B cell (primary cell): Measurements from ENCODE around the gene CTCF. TPM values are rescaled to one million over a fixed set of nuclear protein-coding genes. Genes with fewer than 3 reads are reported as not detected.

Experiments used
- ATAC-seq: fragments of 200-7000 bp; cut with Tn5 transposase; one replicate; pipeline ENCODE4 v1.10.0; 2021; ENCODE audit warnings: low read depth, mild to moderate bottlenecking, moderate number of reproducible peaks, moderate library complexity
- CTCF ChIA-PET: fragments of 350-600 bp; sonication (Branson Sonifier 250); formaldehyde crosslinking; loops from one replicate; lab custom pipeline; 2021; ENCODE audit warnings: antibody characterized with exemption, inconsistent platforms; lab: Charles Lee
- POLR2A ChIA-PET: fragments of 350-600 bp; sonication (Branson Sonifier 250); formaldehyde crosslinking; loops from one replicate; lab custom pipeline; 2021; ENCODE audit warnings: antibody characterized with exemption; lab: Charles Lee
- DNase-seq: peaks from one replicate; pipeline ENCODE4 v3.0.0; 2013
- H2AFZ ChIP-seq: 2 replicates; pipeline ENCODE4 v1.6.1; 2012; ENCODE audit warnings: mild to moderate bottlenecking, low read depth, low read length; ENCODE audit not compliant: insufficient read depth, poor library complexity, severe bottlenecking
- H3K27ac ChIP-seq, 2 donors: 1 replicate in 1 of 2; 2 replicates in 1 of 2; pipeline ENCODE4 v1.5.1; 2012 to 2013; ENCODE audit warnings: low read length in 2 of 2, mild to moderate bottlenecking in 2 of 2, moderate library complexity in 1 of 2
- H3K27me3 ChIP-seq, 4 experiments: fragments of 200-600 bp in 1 of 4; sonication (generic) in 1 of 4; replicated peaks in 1 of 4; 1 replicate in 2 of 4; 2 replicates in 2 of 4; pipeline versions ENCODE4 v1.6.1 to v1.7.0; 2013 to 2016; ENCODE audit warnings: low read length in 3 of 4, mild to moderate bottlenecking in 2 of 4, mixed read lengths in 1 of 4, moderate library complexity in 1 of 4; ENCODE audit not compliant: insufficient read depth in 4 of 4, control insufficient read depth in 3 of 4; ENCODE audit errors: control extremely low read depth in 1 of 4
- H3K36me3 ChIP-seq, 2 experiments: replicated peaks in 1 of 2; 1 replicate in 1 of 2; 2 replicates in 1 of 2; pipeline versions ENCODE4 v1.6.1 to v1.7.1; 2013; ENCODE audit warnings: low read length in 1 of 2; ENCODE audit not compliant: insufficient read depth in 2 of 2, control insufficient read depth in 1 of 2; ENCODE audit errors: control extremely low read depth in 1 of 2, extremely low read depth in 1 of 2
- H3K4me1 ChIP-seq, 2 donors: fragments of 200-600 bp in 1 of 2; sonication (generic) in 1 of 2; 1 replicate in 1 of 2; 2 replicates in 1 of 2; pipeline versions ENCODE4 v1.5.1 to v1.6.1; 2013 to 2017; ENCODE audit warnings: low read length in 2 of 2; ENCODE audit not compliant: control insufficient read depth in 2 of 2, insufficient read depth in 2 of 2
- H3K4me2 ChIP-seq: replicated peaks from 2 replicates; pipeline ENCODE3; 2012; ENCODE audit warnings: mild to moderate bottlenecking, low read depth, low read length; ENCODE audit not compliant: poor library complexity, severe bottlenecking
- H3K4me3 ChIP-seq, 5 experiments: fragments of 200-600 bp in 1 of 5; sonication (generic) in 1 of 5; 1 replicate in 3 of 5; 2 replicates in 2 of 5; pipeline versions ENCODE4 v1.5.1 to v1.7.0; 2011 to 2016; ENCODE audit warnings: low read length in 4 of 5, mild to moderate bottlenecking in 4 of 5, low read depth in 2 of 5, control low read depth in 1 of 5, moderate library complexity in 1 of 5; ENCODE audit not compliant: insufficient read depth in 1 of 5; ENCODE audit errors: control extremely low read depth in 1 of 5, extremely low read depth in 1 of 5
- H3K79me2 ChIP-seq: fragments of 200-600 bp; sonication (generic); one replicate; pipeline ENCODE4 v1.6.0; 2016; ENCODE audit warnings: low read length; ENCODE audit not compliant: control insufficient read depth, insufficient read depth
- H3K9ac ChIP-seq: fragments of 200-600 bp; sonication (generic); 2 replicates; pipeline ENCODE4 v1.6.1; 2017; ENCODE audit warnings: mild to moderate bottlenecking, low read length, moderate library complexity
- H3K9me3 ChIP-seq, 3 donors: one replicate each; pipeline versions ENCODE4 v1.6.1 to v1.7.1; 2013; ENCODE audit warnings: low read length in 2 of 3; ENCODE audit not compliant: control insufficient read depth in 2 of 3, insufficient read depth in 1 of 3; ENCODE audit errors: control extremely low read depth in 1 of 3
- H4K20me1 ChIP-seq: 2 replicates; pipeline ENCODE4 v1.6.0; 2012; ENCODE audit warnings: mild to moderate bottlenecking, low read length; ENCODE audit not compliant: insufficient read depth, control insufficient read depth, poor library complexity, severe bottlenecking
- H3K27ac Mint-ChIP-seq: one replicate; pipeline ENCODE4 v1.8.0; 2021; ENCODE audit warnings: mixed read lengths
- H3K27me3 Mint-ChIP-seq: one replicate; pipeline ENCODE4 v1.8.0; 2021; ENCODE audit warnings: mixed read lengths
- H3K4me1 Mint-ChIP-seq: one replicate; pipeline ENCODE4 v1.8.0; 2021; ENCODE audit warnings: mixed read lengths
- H3K4me3 Mint-ChIP-seq: one replicate; pipeline ENCODE4 v1.8.0; 2021; ENCODE audit warnings: mixed read lengths
- H3K9me3 Mint-ChIP-seq: one replicate; pipeline ENCODE4 v1.8.0; 2022; ENCODE audit warnings: mixed read lengths; ENCODE audit not compliant: insufficient read depth
- EZH2 ChIP-seq: IDR thresholded peaks from 2 replicates; pipeline ENCODE4 v1.6.1; 2012; ENCODE audit warnings: borderline replicate concordance, low read depth, mild to moderate bottlenecking, moderate library complexity, low read length; ENCODE audit not compliant: insufficient read depth, poor library complexity, severe bottlenecking
- WGBS: methylation state at CpG from one replicate; pipeline ENCODE4 v1.1.5; 2013; ENCODE audit warnings: missing lambda C conversion rate; ENCODE audit not compliant: insufficient coverage; 5-methylcytosine and 5-hydroxymethylcytosine counted together
- intact Hi-C: fragments of 100-400 bp; cut with micrococcal nuclease; formaldehyde crosslinking; loops from one replicate; pipeline ENCODE4 v1.10.0; 2022
- polyA plus RNA-seq: library from polyadenylated mRNA; depleted of rRNA; stranded (reverse); fragments of >200 nt; gene quantifications from 2 replicates; pipeline ENCODE4 v1.2.3, GENCODE V29; 2012
- total RNA-seq, 2 donors: library from RNA; stranded (reverse); fragments of 120-200 nt in 1 of 2; gene quantifications; 1 replicate in 1 of 2; 2 replicates in 1 of 2; pipeline versions ENCODE4 v1.2.3 to v1.2.4, GENCODE V29; 2013 to 2022
- TF ChIP-seq, protein P1 (sequence below): fragments of 200-600 bp; IDR thresholded peaks from one replicate; pipeline ENCODE4 v1.8.0; 2022; ENCODE audit warnings: antibody characterized with exemption, mild to moderate bottlenecking

The CTCF gene
- total and polyA plus RNA-seq, 2 donors (not counting 1 experiment from before 2014, with no cell fraction given): 42.7 to 78.4 TPM

DNA sequence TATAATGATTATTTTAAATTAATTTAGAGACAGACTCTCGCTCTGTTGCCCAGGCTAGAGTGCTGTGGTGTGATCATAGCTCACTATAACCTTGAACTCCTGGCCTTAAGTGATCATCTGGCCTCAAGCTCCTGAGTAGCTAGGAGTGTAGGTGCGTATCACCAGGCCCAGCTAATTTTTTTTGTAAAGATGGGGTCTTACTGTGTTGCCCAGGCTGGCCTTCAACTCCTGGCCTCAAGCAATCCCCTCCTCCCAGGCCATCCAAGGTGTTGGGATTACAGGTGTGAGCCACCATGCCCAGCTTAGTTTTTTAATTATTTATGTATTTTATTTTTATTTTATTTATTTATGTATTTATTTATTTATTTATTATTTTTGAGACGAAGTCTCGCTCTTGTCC, 17.9 kb downstream of the CTCF start:
- ChIA-PET POLR2A (interaction anchor here (0.7 kb wide), 1 partner anchor 18 kb away, joined by 6 read pairs; no protein-coding TSS in a partner anchor), CTCF (interaction anchor here (0.7 to 0.9 kb wide), 2 partner anchors 18 to 412 kb away, joined by 3 to 4 read pairs; partner anchors contain the start of gene CTCF)
- Histone ChIP-seq H3K27ac (no peak overlapping the region), H3K79me2 (peaks cover 84% of the 10 kb centered on the region), H3K36me3 (peaks cover 0 to 28% of the 10 kb centered on the region in 2 experiments), H3K4me1 (no peaks in the 10 kb centered on the region), H3K9ac (no peak overlapping the region), H3K4me2 (no peak overlapping the region), H3K9me3 (no peaks in the 10 kb centered on the region), H4K20me1 (peaks cover 55% of the 10 kb centered on the region), H3K27me3 (no peaks in the 10 kb centered on the region), H3K4me3 (no peak overlapping the region), H2AFZ (no peak overlapping the region)
- peaks cover 9% of the 10 kb centered on the region for H3K4me1 Mint-ChIP-seq
- ATAC-seq: no peak
- TF ChIP-seq, protein P1, sequence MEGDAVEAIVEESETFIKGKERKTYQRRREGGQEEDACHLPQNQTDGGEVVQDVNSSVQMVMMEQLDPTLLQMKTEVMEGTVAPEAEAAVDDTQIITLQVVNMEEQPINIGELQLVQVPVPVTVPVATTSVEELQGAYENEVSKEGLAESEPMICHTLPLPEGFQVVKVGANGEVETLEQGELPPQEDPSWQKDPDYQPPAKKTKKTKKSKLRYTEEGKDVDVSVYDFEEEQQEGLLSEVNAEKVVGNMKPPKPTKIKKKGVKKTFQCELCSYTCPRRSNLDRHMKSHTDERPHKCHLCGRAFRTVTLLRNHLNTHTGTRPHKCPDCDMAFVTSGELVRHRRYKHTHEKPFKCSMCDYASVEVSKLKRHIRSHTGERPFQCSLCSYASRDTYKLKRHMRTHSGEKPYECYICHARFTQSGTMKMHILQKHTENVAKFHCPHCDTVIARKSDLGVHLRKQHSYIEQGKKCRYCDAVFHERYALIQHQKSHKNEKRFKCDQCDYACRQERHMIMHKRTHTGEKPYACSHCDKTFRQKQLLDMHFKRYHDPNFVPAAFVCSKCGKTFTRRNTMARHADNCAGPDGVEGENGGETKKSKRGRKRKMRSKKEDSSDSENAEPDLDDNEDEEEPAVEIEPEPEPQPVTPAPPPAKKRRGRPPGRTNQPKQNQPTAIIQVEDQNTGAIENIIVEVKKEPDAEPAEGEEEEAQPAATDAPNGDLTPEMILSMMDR: no peak
- TF ChIP-seq EZH2: no peak
- no peak overlapping the region for H3K4me3 Mint-ChIP-seq
- H3K27ac Mint-ChIP-seq: no peak overlapping the region
- H3K27me3 Mint-ChIP-seq: no peaks in the 10 kb centered on the region
- intact Hi-C loops: no loop called here
- WGBS: 100% methylated on average over 1 of the region's 4 CpGs
- DNase-seq: no peak
- no peaks in the 10 kb centered on the region for H3K9me3 Mint-ChIP-seq

DNA sequence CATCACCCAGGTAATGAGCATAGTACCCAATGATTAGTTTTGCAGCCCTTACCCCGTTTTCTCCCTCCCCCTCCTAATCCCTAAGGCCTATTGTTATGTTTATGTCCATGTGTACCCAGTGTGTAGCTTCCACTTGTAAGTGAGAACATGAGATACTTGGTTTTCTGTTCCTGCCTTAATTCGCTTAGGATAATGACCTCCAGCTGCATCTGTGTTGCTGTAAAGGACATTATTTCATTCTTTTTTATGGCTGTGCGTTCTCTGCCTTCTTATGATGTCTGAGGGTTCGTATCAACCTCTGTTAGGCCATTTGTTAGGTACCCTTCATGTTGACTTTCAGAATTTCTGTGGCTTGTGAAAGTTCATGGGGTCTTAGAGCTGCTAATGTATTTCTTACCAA, 31.0 kb downstream of the CTCF start:
- Histone ChIP-seq H3K27ac (peak overlapping the region in 1 of 2 donors; percentile 20), H3K9me3 (no peaks in the 10 kb centered on the region), H2AFZ (no peak overlapping the region), H3K79me2 (peaks cover 52% of the 10 kb centered on the region), H3K36me3 (peaks cover 2 to 17% of the 10 kb centered on the region in 2 experiments), H3K4me1 (no peaks in the 10 kb centered on the region), H4K20me1 (peaks cover 55% of the 10 kb centered on the region), H3K4me2 (no peak overlapping the region), H3K4me3 (no peak overlapping the region), H3K9ac (no peak overlapping the region), H3K27me3 (no peaks in the 10 kb centered on the region)
- H3K4me3 Mint-ChIP-seq: no peak overlapping the region
- CTCF ChIA-PET: interaction anchor here (1.1 kb wide), 1 partner anchor 11 kb away, joined by 3 read pairs; no protein-coding TSS in a partner anchor
- 100% methylated on average over 3 of the region's 4 CpGs for WGBS
- intact Hi-C loops: no loop called here
- TF ChIP-seq EZH2: no peak
- TF ChIP-seq, protein P1: no peak
- peaks cover 22% of the 10 kb centered on the region for H3K4me1 Mint-ChIP-seq
- no peak for DNase-seq
- no peaks in the 10 kb centered on the region for H3K9me3 Mint-ChIP-seq
- no peak for ATAC-seq
- H3K27me3 Mint-ChIP-seq: no peaks in the 10 kb centered on the region
- POLR2A ChIA-PET: interaction anchor here (0.6 kb wide), 1 partner anchor 85 kb away, joined by 3 read pairs; no protein-coding TSS in a partner anchor
- H3K27ac Mint-ChIP-seq: peak overlapping the region; percentile 20
